Measurements from ENCODE around the gene LCE3D. TPM values are rescaled to one million over a fixed set of nuclear protein-coding genes. Genes with fewer than 3 reads are reported as not detected.
"Not testable (repeated sequence)": the region's sequence is repeated elsewhere in the genome, so short reads cannot be mapped to it uniquely, and the experiment has no call there.

LCE3D gene
- total RNA-seq, 2 donors from 2014 or later: not detected

DNA sequence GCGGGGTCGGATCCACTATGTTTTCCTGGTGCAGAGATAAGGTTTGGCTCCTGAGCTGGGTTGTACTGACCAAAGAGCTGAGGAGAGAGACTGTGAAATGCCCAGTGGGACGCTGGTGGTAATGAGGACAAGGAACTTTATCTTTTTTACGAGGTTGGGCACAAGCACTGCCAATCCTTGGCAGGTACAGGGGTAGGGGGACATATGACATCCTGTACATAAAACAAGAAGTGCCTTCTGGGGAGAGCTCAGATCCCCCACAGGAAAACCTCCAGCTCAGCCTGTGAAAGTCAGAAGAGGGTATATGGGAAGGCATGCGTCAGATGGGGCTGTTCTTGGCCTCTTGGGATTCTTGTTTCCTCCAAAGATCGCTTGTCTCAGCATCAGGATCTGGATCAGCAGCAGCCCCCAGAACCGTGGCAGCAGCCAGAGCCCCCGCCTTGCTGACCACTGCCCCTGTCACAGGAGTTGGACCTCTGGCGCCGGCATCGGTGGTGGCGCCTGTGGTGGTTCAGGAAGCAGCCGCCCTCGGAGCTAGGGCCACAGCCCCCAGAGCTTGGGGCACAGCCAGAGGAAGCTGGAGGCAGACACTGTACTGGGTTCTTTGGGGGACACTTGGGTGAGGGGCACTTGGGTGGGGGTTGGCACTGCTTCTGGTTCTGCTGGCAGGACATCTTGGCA is 14.6 kb downstream of the LCE3D start:
- DNase-seq (ENCODE audit: low spot score) (no peak), ATAC-seq (peak; percentile 48 to 53)
- H3K27ac Mint-ChIP-seq: peak overlapping the region in 1 of 2 donors; percentile 26
- peaks cover 7% of the 10 kb centered on the region for H3K36me3 Mint-ChIP-seq
- H3K9me3 Mint-ChIP-seq: no peaks in the 10 kb centered on the region
- peaks cover 21 to 31% of the 10 kb centered on the region in 2 donors for H3K27me3 Mint-ChIP-seq
- H3K4me3 Mint-ChIP-seq: no peak overlapping the region
- peaks cover 0 to 9% of the 10 kb centered on the region in 2 donors for H3K4me1 Mint-ChIP-seq (ENCODE audit: low read depth in 2 of 2)

DNA sequence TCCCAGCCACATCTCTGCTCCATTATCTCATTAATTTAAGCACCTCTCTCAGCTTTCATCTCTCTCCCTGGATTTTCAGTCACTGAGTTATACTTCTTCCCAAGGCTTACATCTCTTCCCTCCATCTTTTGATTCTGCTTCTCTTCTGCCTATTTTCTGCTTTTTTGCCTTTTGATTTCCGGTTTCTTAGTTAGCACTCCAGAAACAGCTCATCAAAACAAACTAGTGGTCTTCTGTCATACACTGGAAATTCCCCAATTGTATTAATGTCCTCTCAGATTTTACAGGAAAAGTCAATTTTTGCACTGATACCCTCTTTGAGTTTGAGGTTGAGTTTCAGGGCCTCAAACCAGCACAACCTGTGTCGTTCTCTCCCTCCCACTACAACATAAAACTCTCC is 15.2 kb downstream of the LCE3D start:
- Mint-ChIP-seq H3K9me3 (no peaks in the 10 kb centered on the region), H3K4me3 (peak overlapping the region; percentile 47), H3K27ac (peak overlapping the region in 1 of 2 donors; percentile 26), H3K27me3 (peaks cover 21 to 31% of the 10 kb centered on the region in 2 donors), H3K36me3 (peaks cover 7% of the 10 kb centered on the region), H3K4me1 (ENCODE audit: low read depth in 2 of 2) (peaks cover 0 to 9% of the 10 kb centered on the region in 2 donors)
- ATAC-seq (no peak), DNase-seq (ENCODE audit: low spot score) (no peak)

DNA sequence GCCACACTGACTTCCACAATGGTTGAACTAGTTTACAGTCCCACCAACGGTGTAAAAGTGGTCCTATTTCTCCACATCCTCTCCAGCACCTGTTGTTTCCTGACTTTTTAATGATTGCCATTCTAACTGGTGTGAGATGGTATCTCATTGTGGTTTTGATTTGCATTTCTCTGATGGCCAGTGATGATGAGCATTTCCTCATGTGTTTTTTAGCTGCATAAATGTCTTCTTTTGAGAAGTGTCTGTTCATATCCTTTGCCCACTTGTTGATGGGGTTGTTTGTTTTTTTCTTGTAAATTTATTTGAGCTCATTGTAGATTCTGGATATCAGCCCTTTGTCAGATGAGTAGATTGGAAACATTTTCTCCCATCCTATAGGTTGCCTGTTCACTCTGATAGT is 32.0 kb downstream of the LCE3D start:
- H3K4me1 Mint-ChIP-seq (ENCODE audit: low read depth in 2 of 2); H3K9me3 Mint-ChIP-seq; H3K4me3 Mint-ChIP-seq; H3K36me3 Mint-ChIP-seq; DNase-seq (ENCODE audit: low spot score); H3K27ac Mint-ChIP-seq; ATAC-seq: not testable (repeated sequence)
- H3K27me3 Mint-ChIP-seq: peaks cover 16 to 35% of the 10 kb centered on the region in 2 donors

DNA sequence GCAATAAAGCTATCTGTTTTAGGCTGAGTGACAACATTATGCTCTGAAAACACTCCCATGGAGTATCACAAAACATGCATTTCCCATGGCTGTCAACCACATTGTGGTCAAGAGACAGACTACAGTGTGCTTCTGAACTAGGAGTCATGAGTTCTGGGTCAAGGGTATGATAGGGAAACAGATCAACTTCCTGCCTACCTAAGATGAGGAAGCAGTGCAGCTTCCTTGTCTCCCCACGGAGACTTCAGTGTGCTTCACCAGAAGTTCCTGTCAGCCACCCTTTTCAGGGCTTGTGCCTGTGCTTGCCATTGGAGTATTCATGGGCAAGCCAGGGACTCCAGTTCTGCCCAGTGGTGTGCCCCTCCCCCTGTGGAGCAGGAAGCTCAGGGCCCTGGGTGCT is 33.6 kb downstream of the LCE3D start:
- Mint-ChIP-seq H3K27me3 (peaks cover 14 to 32% of the 10 kb centered on the region in 2 donors), H3K9me3 (no peaks in the 10 kb centered on the region)
- no peak for ATAC-seq

DNA sequence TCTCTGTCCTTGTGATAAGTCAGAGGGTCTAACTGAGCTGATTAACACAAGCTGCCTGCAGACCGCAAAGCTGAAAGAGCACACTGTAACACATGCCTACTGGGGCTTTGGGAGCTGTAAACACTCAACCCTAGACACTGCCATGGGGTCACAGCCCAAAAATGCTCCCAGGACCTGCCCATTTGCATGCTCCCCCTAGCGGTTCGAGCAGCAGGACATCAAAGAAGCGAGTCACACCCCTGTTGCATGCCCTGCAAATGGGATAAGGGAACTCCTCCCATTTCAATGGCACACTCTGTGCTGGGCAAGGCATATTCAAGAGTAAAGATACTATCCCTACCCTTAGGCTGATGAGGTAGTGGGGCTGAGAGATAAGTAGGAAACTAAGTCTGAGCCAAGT is 36.5 kb downstream of the LCE3D start:
- Mint-ChIP-seq H3K4me1 (ENCODE audit: low read depth in 2 of 2) (no peaks in the 10 kb centered on the region), H3K9me3 (no peaks in the 10 kb centered on the region), H3K36me3 (no peaks in the 10 kb centered on the region), H3K27me3 (peaks cover 17 to 41% of the 10 kb centered on the region in 2 donors), H3K27ac (no peak overlapping the region), H3K4me3 (no peak overlapping the region)
- ATAC-seq: no peak
- DNase-seq (ENCODE audit: low spot score): no peak

More for the DNA sequence above, 33.6 kb downstream of the LCE3D start:
- Mint-ChIP-seq H3K4me3 (no peak overlapping the region), H3K4me1 (ENCODE audit: low read depth in 2 of 2) (no peaks in the 10 kb centered on the region), H3K27ac (no peak overlapping the region), H3K36me3 (no peaks in the 10 kb centered on the region)
- no peak for DNase-seq (ENCODE audit: low spot score)

DNA sequence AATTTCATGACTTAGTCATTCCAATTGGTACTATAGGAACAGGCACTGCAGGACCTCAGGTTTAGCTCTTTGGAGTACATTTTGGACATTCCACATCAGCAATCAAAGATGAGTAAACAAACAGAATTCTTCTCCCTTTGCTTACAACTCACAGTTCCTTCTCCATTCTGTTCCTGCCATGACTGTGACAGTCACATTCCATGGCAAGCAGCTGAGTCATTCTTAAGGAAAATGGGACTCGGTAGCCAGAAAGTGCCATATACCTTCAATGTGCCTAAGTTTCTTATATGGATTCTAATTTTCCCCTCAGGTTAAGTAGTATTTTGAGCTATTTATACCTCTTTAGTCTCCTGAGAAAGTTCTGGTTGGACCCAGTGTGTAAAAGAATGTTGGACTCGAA is 40.4 kb downstream of the LCE3D start:
- ATAC-seq: no peak
- H3K36me3 Mint-ChIP-seq: no peaks in the 10 kb centered on the region
- no peak for DNase-seq (ENCODE audit: low spot score)
- H3K4me1 Mint-ChIP-seq (ENCODE audit: low read depth in 2 of 2): no peaks in the 10 kb centered on the region
- H3K9me3 Mint-ChIP-seq: no peaks in the 10 kb centered on the region
- H3K27ac Mint-ChIP-seq: no peak overlapping the region
- peaks cover 21 to 41% of the 10 kb centered on the region in 2 donors for H3K27me3 Mint-ChIP-seq
- H3K4me3 Mint-ChIP-seq: no peak overlapping the region

DNA sequence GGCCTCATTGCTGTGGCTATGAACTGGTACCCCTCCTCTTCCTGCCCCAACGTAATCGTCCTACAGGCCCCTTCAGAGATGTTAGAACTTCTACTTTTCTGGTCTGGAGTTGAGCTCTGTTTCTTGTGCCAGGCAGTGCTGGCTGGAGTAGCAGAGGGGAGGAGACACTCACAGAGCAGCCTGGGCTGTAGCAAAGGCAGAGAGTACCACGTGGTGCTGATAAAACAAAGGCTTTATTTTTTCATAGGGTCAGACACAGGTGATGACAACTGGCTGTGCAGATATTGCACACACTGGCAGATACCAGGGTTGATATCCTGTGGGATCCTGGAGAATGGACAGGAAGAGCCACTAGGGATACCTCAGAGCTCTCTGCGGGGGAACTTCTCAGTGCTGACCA is 42.8 kb downstream of the LCE3D start:
- peaks cover 19 to 44% of the 10 kb centered on the region in 2 donors for H3K27me3 Mint-ChIP-seq
- no peaks in the 10 kb centered on the region for H3K9me3 Mint-ChIP-seq
- H3K4me3 Mint-ChIP-seq: no peak overlapping the region
- no peak overlapping the region for H3K27ac Mint-ChIP-seq
- DNase-seq (ENCODE audit: low spot score) (no peak), ATAC-seq (no peak)
- no peaks in the 10 kb centered on the region for H3K36me3 Mint-ChIP-seq
- H3K4me1 Mint-ChIP-seq (ENCODE audit: low read depth in 2 of 2): no peaks in the 10 kb centered on the region

DNA sequence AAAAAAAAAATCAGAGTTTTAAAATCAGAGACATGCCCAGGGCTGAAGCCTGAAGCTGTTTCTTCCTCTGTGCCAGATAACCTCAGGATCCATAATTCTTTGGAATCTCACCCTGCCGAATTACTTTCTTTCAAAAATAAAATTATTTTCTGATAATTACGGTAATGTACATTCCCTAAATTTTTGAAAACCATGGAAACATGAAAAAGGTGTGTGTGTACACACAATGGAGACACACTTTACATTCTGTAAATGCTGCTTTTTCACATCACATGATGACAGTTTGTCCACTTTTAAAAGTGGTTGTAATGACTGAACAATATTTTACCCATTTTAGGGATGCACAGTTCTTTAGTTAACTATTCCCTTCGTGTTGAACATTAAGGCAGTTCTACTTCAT is 44.5 kb downstream of the LCE3D start:
- Mint-ChIP-seq H3K4me3 (no peak overlapping the region), H3K9me3 (no peaks in the 10 kb centered on the region), H3K27me3 (peaks cover 19 to 37% of the 10 kb centered on the region in 2 donors), H3K36me3 (no peaks in the 10 kb centered on the region), H3K27ac (no peak overlapping the region), H3K4me1 (ENCODE audit: low read depth in 2 of 2) (no peaks in the 10 kb centered on the region)
- no peak for ATAC-seq
- no peak for DNase-seq (ENCODE audit: low spot score)

DNA sequence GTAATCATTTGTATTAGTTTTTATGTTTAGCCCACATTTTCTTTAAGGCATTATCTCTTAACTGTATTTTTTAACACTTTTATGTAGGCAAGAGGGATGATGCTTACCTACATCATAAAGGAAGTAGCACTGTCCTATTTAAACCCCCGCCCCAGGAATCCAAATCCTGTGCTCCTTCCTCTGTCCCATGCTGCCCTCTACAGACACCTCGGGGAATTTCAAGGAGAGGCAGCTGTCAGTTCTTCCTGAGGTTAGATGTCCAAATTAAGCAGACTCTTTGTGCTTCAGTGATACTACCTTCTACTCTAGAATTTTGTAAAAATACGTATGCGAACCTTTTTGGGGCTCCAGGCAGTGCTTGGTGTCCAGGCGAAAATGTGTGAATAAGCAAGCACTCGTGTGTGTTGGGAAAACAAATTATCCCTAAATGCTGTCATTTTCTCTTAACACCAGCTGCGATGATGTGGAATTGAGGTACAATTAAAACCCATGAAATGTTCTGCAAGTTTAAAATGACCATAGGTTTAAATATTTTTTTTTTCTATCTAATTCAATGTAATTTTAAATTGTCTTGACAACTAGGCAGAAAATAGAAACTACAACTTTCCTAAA is 46.9 kb downstream of the LCE3D start:
- Mint-ChIP-seq H3K27ac (no peak overlapping the region), H3K36me3 (no peaks in the 10 kb centered on the region), H3K4me3 (no peak overlapping the region), H3K9me3 (no peaks in the 10 kb centered on the region), H3K4me1 (ENCODE audit: low read depth in 2 of 2) (no peaks in the 10 kb centered on the region), H3K27me3 (peaks cover 25 to 45% of the 10 kb centered on the region in 2 donors)
- ATAC-seq: no peak
- DNase-seq (ENCODE audit: low spot score): no peak

Other genes with a start within 250 kb of the LCE3D start
- not detected for gene FLG2, start 220.5 kb downstream of the LCE3D start, total RNA-seq
- not detected for gene CRNN, start 166.3 kb downstream of the LCE3D start, total RNA-seq
- not detected for gene LCE5A, start 69.7 kb downstream of the LCE3D start, total RNA-seq
- gene CRCT1, start 66.0 kb downstream of the LCE3D start, total RNA-seq: not detected
- gene LCE3E, start 13.7 kb downstream of the LCE3D start, total RNA-seq: not detected
- not detected for gene LCE3C, start 19.7 kb upstream of the LCE3D start, total RNA-seq
- not detected for gene LCE3B, start 33.3 kb upstream of the LCE3D start, total RNA-seq
- not detected for gene LCE3A, start 42.6 kb upstream of the LCE3D start, total RNA-seq
- gene LCE2D, start 82.9 kb upstream of the LCE3D start, total RNA-seq: not detected
- gene LCE2C, start 94.8 kb upstream of the LCE3D start, total RNA-seq: not detected
- not detected for gene LCE2B, start 105.6 kb upstream of the LCE3D start, total RNA-seq
- not detected for gene LCE2A, start 117.8 kb upstream of the LCE3D start, total RNA-seq
- not detected for gene LCE4A, start 127.6 kb upstream of the LCE3D start, total RNA-seq
- gene KPRP, start 177.5 kb upstream of the LCE3D start, total RNA-seq: not detected
- not detected for gene LCE1F, start 194.6 kb upstream of the LCE3D start, total RNA-seq
- gene LCE1E, start 205.7 kb upstream of the LCE3D start, total RNA-seq: not detected
- gene LCE1D, start 216.2 kb upstream of the LCE3D start, total RNA-seq: not detected
- gene LCE1C, start 226.1 kb upstream of the LCE3D start, total RNA-seq: not detected
- gene LCE1B, start 231.5 kb upstream of the LCE3D start, total RNA-seq: not detected
- gene LCE1A, start 247.0 kb upstream of the LCE3D start, total RNA-seq: not detected

Measured in natural killer cell treated with Interleukin-12 subunit alpha and Interleukin-12 subunit beta and Interleukin-15 and Interleukin-18, amount 100 ng/mL, for 72 hours (primary cell).